ENCODE results near the gene SH2D5.

The SH2D5 gene

GRCh38 chr1:20730690-20731056 lies 1.8 kb downstream of the SH2D5 start:
- Histone ChIP-seq H3K4me2 (ENCODE audit: low read depth, low read length) (no peak overlapping the region), H3K4me1 (ENCODE audit: low read length) (peaks cover 11% of the 10 kb centered on the region; the same call in 1 of the 2 replicates), H3K9me2 (replicated peaks; ENCODE audit: insufficient read depth, low read length) (no peaks in the 10 kb centered on the region), H3K36me3 (replicated peaks; ENCODE audit: insufficient read depth, low read length) (no peaks in the 10 kb centered on the region), H3F3A (ENCODE audit: insufficient read depth, low read length) (peaks cover 16% of the 10 kb centered on the region), H3K27ac (ENCODE audit: low read length) (no peak overlapping the region), H3K4me3 (ENCODE audit: low read length) (no peak overlapping the region), H3K27me3 (replicated peaks; ENCODE audit: insufficient read depth, low read length) (peaks cover 65% of the 10 kb centered on the region), H3K9ac (ENCODE audit: low read length) (no peak overlapping the region), H3K9me3 (replicated peaks; ENCODE audit: insufficient read depth, low read length) (no peaks in the 10 kb centered on the region), H2AFZ (ENCODE audit: low read length) (no peak overlapping the region), H3K79me2 (ENCODE audit: low read length) (no peaks in the 10 kb centered on the region), H4K20me1 (ENCODE audit: insufficient read depth, low read length) (no peaks in the 10 kb centered on the region)
- no peak for DNase-seq
- TF ChIP-seq CTCF (IDR thresholded peaks at IDR 0.05; ENCODE audit: low read length), result no peak
- TF ChIP-seq EZH2phosphoT487 (IDR thresholded peaks at IDR 0.05; ENCODE audit: low read length), result no peak
- no peak for TF ChIP-seq EZH2 (optimal IDR thresholded peaks at IDR 0.05; ENCODE audit: low read depth, low read length)

- Histone ChIP-seq H3K27ac (ENCODE audit: low read length) (no peak overlapping the region), H3K79me2 (ENCODE audit: low read length) (no peaks in the 10 kb centered on the region), H3K4me3 (ENCODE audit: low read length) (no peak overlapping the region), H3K9ac (ENCODE audit: low read length) (no peak overlapping the region), H3F3A (ENCODE audit: insufficient read depth, low read length) (peaks cover 16% of the 10 kb centered on the region), H3K4me2 (ENCODE audit: low read depth, low read length) (no peak overlapping the region), H2AFZ (ENCODE audit: low read length) (no peak overlapping the region), H3K36me3 (replicated peaks; ENCODE audit: insufficient read depth, low read length) (no peaks in the 10 kb centered on the region), H3K9me2 (replicated peaks; ENCODE audit: insufficient read depth, low read length) (no peaks in the 10 kb centered on the region), H3K4me1 (ENCODE audit: low read length) (peaks cover 11% of the 10 kb centered on the region; the same call in 1 of the 2 replicates), H4K20me1 (ENCODE audit: insufficient read depth, low read length) (no peaks in the 10 kb centered on the region), H3K9me3 (replicated peaks; ENCODE audit: insufficient read depth, low read length) (no peaks in the 10 kb centered on the region), H3K27me3 (replicated peaks; ENCODE audit: insufficient read depth, low read length) (peaks cover 70% of the 10 kb centered on the region)
- TF ChIP-seq EZH2 (optimal IDR thresholded peaks at IDR 0.05; ENCODE audit: low read depth, low read length) (no peak), EZH2phosphoT487 (IDR thresholded peaks at IDR 0.05; ENCODE audit: low read length) (no peak), CTCF (IDR thresholded peaks at IDR 0.05; ENCODE audit: low read length) (no peak)
- no peak for DNase-seq
Observed at GRCh38 chr1:20729990-20730689, 2.4 kb downstream of the SH2D5 start.

- Histone ChIP-seq H3K4me1 (ENCODE audit: low read length) (peaks cover 11% of the 10 kb centered on the region; the same call in 1 of the 2 replicates), H3K9me2 (replicated peaks; ENCODE audit: insufficient read depth, low read length) (no peaks in the 10 kb centered on the region), H3K9ac (ENCODE audit: low read length) (no peak overlapping the region), H4K20me1 (ENCODE audit: insufficient read depth, low read length) (no peaks in the 10 kb centered on the region), H3K4me2 (ENCODE audit: low read depth, low read length) (no peak overlapping the region), H3K79me2 (ENCODE audit: low read length) (no peaks in the 10 kb centered on the region), H2AFZ (ENCODE audit: low read length) (no peak overlapping the region), H3F3A (ENCODE audit: insufficient read depth, low read length) (peaks cover 16% of the 10 kb centered on the region), H3K27ac (ENCODE audit: low read length) (no peak overlapping the region), H3K9me3 (replicated peaks; ENCODE audit: insufficient read depth, low read length) (no peaks in the 10 kb centered on the region), H3K36me3 (replicated peaks; ENCODE audit: insufficient read depth, low read length) (no peaks in the 10 kb centered on the region), H3K4me3 (ENCODE audit: low read length) (no peak overlapping the region), H3K27me3 (replicated peaks; ENCODE audit: insufficient read depth, low read length) (peaks cover 78% of the 10 kb centered on the region)
- no peak for DNase-seq
- no peak for TF ChIP-seq CTCF (IDR thresholded peaks at IDR 0.05; ENCODE audit: low read length)
- no peak for TF ChIP-seq EZH2phosphoT487 (IDR thresholded peaks at IDR 0.05; ENCODE audit: low read length)
- no peak for TF ChIP-seq EZH2 (optimal IDR thresholded peaks at IDR 0.05; ENCODE audit: low read depth, low read length)
Observed at GRCh38 chr1:20729155-20729931, 3.2 kb downstream of the SH2D5 start.

Data from MM.1S (cell line).